ENCODE measurements around the gene PSMG1. TPM values are rescaled to one million over a fixed set of nuclear protein-coding genes. Genes with fewer than 3 reads are reported as not detected.
"Not testable (repeated sequence)": the region's sequence is repeated elsewhere in the genome, so short reads cannot be mapped to it uniquely, and the experiment has no call there.

The PSMG1 gene, protein sequence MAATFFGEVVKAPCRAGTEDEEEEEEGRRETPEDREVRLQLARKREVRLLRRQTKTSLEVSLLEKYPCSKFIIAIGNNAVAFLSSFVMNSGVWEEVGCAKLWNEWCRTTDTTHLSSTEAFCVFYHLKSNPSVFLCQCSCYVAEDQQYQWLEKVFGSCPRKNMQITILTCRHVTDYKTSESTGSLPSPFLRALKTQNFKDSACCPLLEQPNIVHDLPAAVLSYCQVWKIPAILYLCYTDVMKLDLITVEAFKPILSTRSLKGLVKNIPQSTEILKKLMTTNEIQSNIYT
- polyA plus RNA-seq: 10 to 100 TPM; 27.3 to 68.2 (median 48.7) TPM
- long read RNA-seq, donor 1, transcript PSMG1-201 (7 exons, 2,154 nt): major isoform, 38 of 72 reads
- long read RNA-seq, donor 1, partial matches to known transcripts: 27 of 72 reads
- long read RNA-seq, donor 1, other reads (novel, unspliced or antisense): 0 of 72 reads
- long read RNA-seq, donor 2, transcript PSMG1-201 (7 exons, 2,154 nt): major isoform, 6 of 7 reads
- long read RNA-seq, donor 2, partial matches to known transcripts: 0 of 7 reads
- long read RNA-seq, donor 2, other reads (novel, unspliced or antisense): 0 of 7 reads
- long read RNA-seq, donor 3, transcript PSMG1-201 (7 exons, 2,154 nt): major isoform, 13 of 20 reads
- long read RNA-seq, donor 3, partial matches to known transcripts: 5 of 20 reads
- long read RNA-seq, donor 3, other reads (novel, unspliced or antisense): 0 of 20 reads
- long read RNA-seq, donor 4: 0 reads
- long read RNA-seq, donor 5, partial matches to known transcripts: 0 of 6 reads
- long read RNA-seq, donor 5, other reads (novel, unspliced or antisense): 0 of 6 reads
- long read RNA-seq, donor 6, partial matches to known transcripts: 0 of 7 reads
- long read RNA-seq, donor 6, other reads (novel, unspliced or antisense): 0 of 7 reads
- long read RNA-seq, donor 7, transcript PSMG1-201 (7 exons, 2,154 nt): major isoform, 14 of 14 reads
- long read RNA-seq, donor 7, partial matches to known transcripts: 0 of 14 reads
- long read RNA-seq, donor 7, other reads (novel, unspliced or antisense): 0 of 14 reads
- long read RNA-seq, donor 8, partial matches to known transcripts: 0 of 1 reads
- long read RNA-seq, donor 8, other reads (novel, unspliced or antisense): 0 of 1 reads
- long read RNA-seq, donor 9, partial matches to known transcripts: 0 of 4 reads
- long read RNA-seq, donor 9, other reads (novel, unspliced or antisense): 0 of 4 reads
- long read RNA-seq, donor 10, transcript PSMG1-201 (7 exons, 2,154 nt): major isoform, 10 of 15 reads
- long read RNA-seq, donor 10, partial matches to known transcripts: 0 of 15 reads
- long read RNA-seq, donor 10, other reads (novel, unspliced or antisense): 0 of 15 reads

DNA sequence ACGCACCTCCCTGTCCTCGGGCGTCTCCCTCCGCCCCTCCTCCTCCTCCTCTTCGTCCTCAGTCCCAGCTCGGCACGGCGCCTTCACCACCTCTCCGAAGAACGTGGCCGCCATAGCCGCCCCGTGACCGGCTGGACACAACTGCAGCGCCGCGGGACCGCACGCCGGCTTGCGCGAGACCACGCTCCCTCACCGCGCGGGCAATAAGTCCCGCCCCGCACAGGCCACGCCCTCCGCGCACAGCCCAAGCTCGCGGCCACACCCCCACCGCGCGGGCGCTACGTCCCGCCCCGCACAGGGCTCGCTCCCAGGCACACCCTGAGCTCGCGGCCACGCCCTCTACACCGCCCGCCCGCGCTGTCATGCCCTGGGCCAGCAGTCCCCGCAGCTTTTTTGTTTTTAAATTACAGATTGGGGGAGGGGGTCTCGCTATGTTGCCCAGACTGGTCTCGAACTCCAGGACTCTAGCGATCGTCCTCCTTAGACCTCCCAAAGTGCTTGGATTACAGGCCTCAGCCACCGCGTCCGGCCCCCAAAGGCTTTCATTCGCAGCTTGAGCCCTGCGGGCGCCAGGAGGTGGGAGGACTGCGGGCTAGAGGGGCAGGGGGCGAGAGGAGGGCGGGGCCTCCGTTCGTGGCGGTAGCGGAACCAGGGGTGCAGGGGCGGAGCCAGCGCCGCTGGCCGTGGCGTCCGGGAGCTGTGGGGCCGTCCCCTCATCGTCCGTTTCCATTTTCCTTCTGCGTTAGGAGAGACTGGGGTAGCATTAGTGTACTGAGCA lies at the start of gene PSMG1:
Gene PSMG1, minus strand, starts transcription at position 180 of the 778 bp plus-strand sequence. Its CDS starts 66 bp downstream, at position 114.
- no peaks in the 10 kb centered on the region for H3K27me3 ChIP-seq (ENCODE audit: control insufficient read depth in 3 of 3, insufficient read depth in 3 of 3, low read length in 3 of 3)
- H3K4me1 ChIP-seq (ENCODE audit: control insufficient read depth in 3 of 3, insufficient read depth in 2 of 3, low read depth in 1 of 3, low read length in 2 of 3): no peaks in the 10 kb centered on the region
- peak within 1 kb of the TSS; percentile 64 to 94 (median 78) for H3K4me3 ChIP-seq (ENCODE audit: low read depth in 1 of 3, low read length in 3 of 3)
- no peak for FAIRE-seq
- 0 to 1% (median 1%) methylated on average over 47 to 76 of the region's 76 CpGs for WGBS, 3 donors
- H3K9me3 ChIP-seq (ENCODE audit: control insufficient read depth in 2 of 2, insufficient read depth in 1 of 2, low read depth in 1 of 2, low read length in 1 of 2): no peaks in the 10 kb centered on the region
- peak within 1 kb of the TSS; percentile 81 to 96 (median 90) for H3K27ac ChIP-seq (ENCODE audit: low read depth in 1 of 3, low read length in 2 of 3)
- H3K36me3 ChIP-seq (ENCODE audit: control insufficient read depth in 3 of 3, insufficient read depth in 2 of 3, low read depth in 1 of 3, low read length in 3 of 3): peaks cover 0 to 11% (median 0%) of the 10 kb centered on the region in 3 donors
- DNase-seq: peak; percentile 96 to 98

DNA sequence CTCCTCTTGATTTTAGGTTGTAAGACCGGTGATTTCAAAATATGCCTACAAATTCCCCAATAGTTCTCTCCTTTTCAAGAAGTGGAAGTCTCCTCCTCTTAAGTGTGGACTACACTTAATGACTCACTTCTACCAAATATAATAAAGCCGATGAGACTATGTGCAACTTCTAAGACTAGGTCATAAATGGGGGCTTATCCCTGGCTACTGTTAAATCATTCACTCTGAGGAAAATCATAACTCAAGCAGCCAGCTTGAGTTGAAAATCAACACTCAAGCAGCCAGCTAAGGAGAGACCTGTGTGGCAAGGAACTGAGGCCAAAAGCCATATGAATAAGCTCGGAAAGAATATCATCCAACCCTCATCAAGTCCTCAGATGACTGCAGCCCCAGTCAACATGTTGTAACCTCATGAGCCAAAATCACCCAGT lies 49.6 kb upstream of the PSMG1 start:
- WGBS, 3 donors: 81 to 86% (median 84%) methylated on average over 3 of the region's 3 CpGs
- H3K36me3 ChIP-seq (ENCODE audit: control insufficient read depth in 3 of 3, insufficient read depth in 2 of 3, low read depth in 1 of 3, low read length in 3 of 3): peaks cover 8 to 20% (median 16%) of the 10 kb centered on the region in 3 donors
- peak in 1 of 2 donors; percentile 27 for DNase-seq

GRCh38 chr21:39224930-39225329 lies 41.7 kb upstream of the PSMG1 start:
- 96 to 98% (median 97%) methylated on average over 3 of the region's 3 CpGs for WGBS, 3 donors
- Histone ChIP-seq H3K36me3 (ENCODE audit: control insufficient read depth in 3 of 3, insufficient read depth in 2 of 3, low read depth in 1 of 3, low read length in 3 of 3) (peaks cover 2 to 30% (median 15%) of the 10 kb centered on the region in 3 donors), H3K4me3 (ENCODE audit: low read depth in 1 of 3, low read length in 3 of 3) (no peak overlapping the region), H3K9me3 (ENCODE audit: control insufficient read depth in 2 of 2, insufficient read depth in 1 of 2, low read depth in 1 of 2, low read length in 1 of 2) (no peaks in the 10 kb centered on the region), H3K27ac (ENCODE audit: low read depth in 1 of 3, low read length in 2 of 3) (no peak overlapping the region), H3K27me3 (ENCODE audit: control insufficient read depth in 3 of 3, insufficient read depth in 3 of 3, low read length in 3 of 3) (no peaks in the 10 kb centered on the region), H3K4me1 (ENCODE audit: control insufficient read depth in 3 of 3, insufficient read depth in 2 of 3, low read depth in 1 of 3, low read length in 2 of 3) (no peaks in the 10 kb centered on the region)
- FAIRE-seq (no peak), DNase-seq (no peak)

More for the DNA sequence above, 49.6 kb upstream of the PSMG1 start:
- no peak for FAIRE-seq
- Histone ChIP-seq H3K27ac (ENCODE audit: low read depth in 1 of 3, low read length in 2 of 3) (no peak overlapping the region), H3K27me3 (ENCODE audit: control insufficient read depth in 3 of 3, insufficient read depth in 3 of 3, low read length in 3 of 3) (no peaks in the 10 kb centered on the region), H3K4me1 (ENCODE audit: control insufficient read depth in 3 of 3, insufficient read depth in 2 of 3, low read depth in 1 of 3, low read length in 2 of 3) (no peaks in the 10 kb centered on the region), H3K9me3 (ENCODE audit: control insufficient read depth in 2 of 2, insufficient read depth in 1 of 2, low read depth in 1 of 2, low read length in 1 of 2) (no peaks in the 10 kb centered on the region), H3K4me3 (ENCODE audit: low read depth in 1 of 3, low read length in 3 of 3) (no peak overlapping the region)

DNA sequence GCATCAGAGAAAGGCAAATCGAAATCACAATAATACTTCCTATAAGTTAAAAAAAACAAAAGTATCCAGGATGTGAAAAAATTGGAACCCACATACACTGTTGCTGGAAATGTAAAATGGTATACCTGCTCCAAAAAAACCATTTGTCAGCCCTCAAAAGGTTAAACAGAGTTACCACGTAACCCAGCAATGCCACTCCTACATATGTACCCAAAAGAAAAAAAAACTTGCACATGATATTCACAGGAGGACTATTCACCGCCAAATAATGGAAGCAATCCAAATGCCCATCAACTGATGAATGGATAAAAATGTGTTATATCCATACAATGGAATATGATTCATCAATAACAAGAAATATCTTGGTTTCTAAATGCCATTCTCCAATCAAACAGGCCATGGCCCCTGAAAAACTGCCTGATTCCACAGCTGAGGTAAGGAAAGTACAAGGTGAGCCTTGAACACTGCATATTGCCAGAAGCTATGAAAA lies 38.8 kb upstream of the PSMG1 start:
- no peaks in the 10 kb centered on the region for H3K9me3 ChIP-seq (ENCODE audit: control insufficient read depth in 2 of 2, insufficient read depth in 1 of 2, low read depth in 1 of 2, low read length in 1 of 2)
- H3K27me3 ChIP-seq (ENCODE audit: control insufficient read depth in 3 of 3, insufficient read depth in 3 of 3, low read length in 3 of 3): no peaks in the 10 kb centered on the region
- WGBS, 3 donors: 88 to 92% (median 92%) methylated on average over 3 of the region's 3 CpGs
- no peak overlapping the region for H3K4me3 ChIP-seq (ENCODE audit: low read depth in 1 of 3, low read length in 3 of 3)
- DNase-seq: no peak
- H3K36me3 ChIP-seq (ENCODE audit: control insufficient read depth in 3 of 3, insufficient read depth in 2 of 3, low read depth in 1 of 3, low read length in 3 of 3): peaks cover 2 to 27% (median 14%) of the 10 kb centered on the region in 3 donors
- no peak overlapping the region for H3K27ac ChIP-seq (ENCODE audit: low read depth in 1 of 3, low read length in 2 of 3)
- no peak for FAIRE-seq
- no peaks in the 10 kb centered on the region for H3K4me1 ChIP-seq (ENCODE audit: control insufficient read depth in 3 of 3, insufficient read depth in 2 of 3, low read depth in 1 of 3, low read length in 2 of 3)

- H3K36me3 ChIP-seq (ENCODE audit: control insufficient read depth in 3 of 3, insufficient read depth in 2 of 3, low read depth in 1 of 3, low read length in 3 of 3): peaks cover 2 to 23% (median 10%) of the 10 kb centered on the region in 3 donors
- 90 to 95% (median 90%) methylated on average over 7 of the region's 7 CpGs for WGBS, 3 donors
- FAIRE-seq (peak; percentile 47), DNase-seq (no peak)
- H3K9me3 ChIP-seq (ENCODE audit: control insufficient read depth in 2 of 2, insufficient read depth in 1 of 2, low read depth in 1 of 2, low read length in 1 of 2): no peaks in the 10 kb centered on the region
- no peaks in the 10 kb centered on the region for H3K27me3 ChIP-seq (ENCODE audit: control insufficient read depth in 3 of 3, insufficient read depth in 3 of 3, low read length in 3 of 3)
- H3K27ac ChIP-seq (ENCODE audit: low read depth in 1 of 3, low read length in 2 of 3): no peak overlapping the region
- H3K4me3 ChIP-seq (ENCODE audit: low read depth in 1 of 3, low read length in 3 of 3): no peak overlapping the region
- H3K4me1 ChIP-seq (ENCODE audit: control insufficient read depth in 3 of 3, insufficient read depth in 2 of 3, low read depth in 1 of 3, low read length in 2 of 3): no peaks in the 10 kb centered on the region
Measured at GRCh38 chr21:39221282-39221996, 38.2 kb upstream of the PSMG1 start.

- H3K4me1 ChIP-seq (ENCODE audit: control insufficient read depth in 3 of 3, insufficient read depth in 2 of 3, low read depth in 1 of 3, low read length in 2 of 3); DNase-seq; H3K27me3 ChIP-seq (ENCODE audit: control insufficient read depth in 3 of 3, insufficient read depth in 3 of 3, low read length in 3 of 3); H3K4me3 ChIP-seq (ENCODE audit: low read depth in 1 of 3, low read length in 3 of 3); H3K9me3 ChIP-seq (ENCODE audit: control insufficient read depth in 2 of 2, insufficient read depth in 1 of 2, low read depth in 1 of 2, low read length in 1 of 2); H3K27ac ChIP-seq (ENCODE audit: low read depth in 1 of 3, low read length in 2 of 3); FAIRE-seq: not testable (repeated sequence)
- WGBS, 3 donors: 98 to 99% (median 98%) methylated on average over 2 of the region's 2 CpGs
- peaks cover 2 to 26% (median 10%) of the 10 kb centered on the region in 3 donors for H3K36me3 ChIP-seq (ENCODE audit: control insufficient read depth in 3 of 3, insufficient read depth in 2 of 3, low read depth in 1 of 3, low read length in 3 of 3)
Measured at GRCh38 chr21:39220875-39221274, 37.6 kb upstream of the PSMG1 start.

DNA sequence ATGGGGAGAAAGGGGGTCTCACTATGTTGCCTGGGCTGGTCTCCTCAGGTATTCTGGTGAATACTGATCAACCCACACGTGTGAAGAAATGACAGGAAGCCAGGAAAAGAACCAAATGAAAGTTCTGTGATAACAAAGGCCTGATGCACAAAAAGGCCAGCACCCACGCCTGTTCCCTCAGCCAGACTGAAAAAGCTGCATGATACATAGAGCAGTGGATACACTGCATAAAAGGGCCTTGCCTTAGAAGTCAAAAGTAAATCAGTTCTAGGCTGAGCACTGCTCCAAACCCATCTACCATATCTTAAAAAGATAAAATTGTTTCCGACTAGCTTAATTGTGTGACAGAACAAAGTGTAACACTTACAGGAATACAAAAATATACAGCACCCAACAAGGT lies 36.9 kb upstream of the PSMG1 start:
- FAIRE-seq: no peak
- 78 to 86% (median 83%) methylated on average over 3 of the region's 3 CpGs for WGBS, 3 donors
- no peaks in the 10 kb centered on the region for H3K4me1 ChIP-seq (ENCODE audit: control insufficient read depth in 3 of 3, insufficient read depth in 2 of 3, low read depth in 1 of 3, low read length in 2 of 3)

More for the DNA sequence above, 36.9 kb upstream of the PSMG1 start:
- DNase-seq: no peak
- Histone ChIP-seq H3K27me3 (ENCODE audit: control insufficient read depth in 3 of 3, insufficient read depth in 3 of 3, low read length in 3 of 3) (no peaks in the 10 kb centered on the region), H3K36me3 (ENCODE audit: control insufficient read depth in 3 of 3, insufficient read depth in 2 of 3, low read depth in 1 of 3, low read length in 3 of 3) (peaks cover 2 to 30% (median 10%) of the 10 kb centered on the region in 3 donors), H3K9me3 (ENCODE audit: control insufficient read depth in 2 of 2, insufficient read depth in 1 of 2, low read depth in 1 of 2, low read length in 1 of 2) (no peaks in the 10 kb centered on the region), H3K27ac (ENCODE audit: low read depth in 1 of 3, low read length in 2 of 3) (no peak overlapping the region), H3K4me3 (ENCODE audit: low read depth in 1 of 3, low read length in 3 of 3) (no peak overlapping the region)

All from small intestine (tissue), 16 donors.